ENCODE measurements around the gene CCDC81.

- TF ChIP-seq CTCF (IDR thresholded peaks at IDR 0.05; ENCODE audit: low read depth, low read length), result no peak
- no peak for TF ChIP-seq EZH2phosphoT487 (IDR thresholded peaks at IDR 0.05; ENCODE audit: low read depth)
Observed at GRCh38 chr11:86444981-86445380, 70.3 kb downstream of the CCDC81 start.

All from OCI-LY3 (cell line).